Smooth muscle cell of bladder (primary cell): ENCODE data around the gene ENTPD8. TPM values are rescaled to one million over a fixed set of nuclear protein-coding genes. Genes with fewer than 3 reads are reported as not detected.

ENCODE experiments used
- total RNA-seq: library from RNA; depleted of rRNA; stranded (reverse); fragments of >200 nt; gene quantifications from 2 replicates; pipeline ENCODE4 v1.2.3, GENCODE V29; 2014

Gene ENTPD8
- not detected in 2 replicates for total RNA-seq

GRCh38 chr9:137441289-137441934 is at the start of gene ENTPD8:
ENTPD8 (minus strand) TSS chr9:137441357; CDS start chr9:137438285, 3,072 bp downstream.

GRCh38 chr9:137459152-137459600 is 18.0 kb upstream of the ENTPD8 start, which contains the start of gene NSMF:
NSMF (minus strand) TSS chr9:137459334; CDS start chr9:137459102, 232 bp downstream.

GRCh38 chr9:137422604-137423513 is 18.3 kb downstream of the ENTPD8 start, which contains the start of the genes EXD3 and NOXA1:
EXD3 (minus strand) TSS chr9:137423162; CDS start chr9:137395357, 27,805 bp downstream.
NOXA1 (plus strand) TSS chr9:137423393; CDS start chr9:137423530, 137 bp downstream.

Other genes with a start within 250 kb of the ENTPD8 start
- 4.1 and 4.8 TPM in 2 replicates for gene TPRN, start 240.6 kb downstream of the ENTPD8 start, total RNA-seq
- gene TMEM203, start 235.7 kb downstream of the ENTPD8 start, total RNA-seq = 25.6 and 37.7 TPM in 2 replicates
- 2.3 and 2.9 TPM in 2 replicates for gene NDOR1, start 235.7 kb downstream of the ENTPD8 start, total RNA-seq
- gene RNF208, start 219.1 kb downstream of the ENTPD8 start, total RNA-seq = under 0.01 and 0.18 TPM in 2 replicates
- 0.18 and 0.57 TPM in 2 replicates for gene CYSRT1, start 216.2 kb downstream of the ENTPD8 start, total RNA-seq
- gene RNF224, start 213.9 kb downstream of the ENTPD8 start, total RNA-seq = not detected in 2 replicates
- gene SLC34A3, start 210.5 kb downstream of the ENTPD8 start, total RNA-seq = not detected in 2 replicates
- gene TUBB4B, start 200.1 kb downstream of the ENTPD8 start, total RNA-seq = 101 and 110 TPM in 2 replicates
- gene STPG3, start 190.1 kb downstream of the ENTPD8 start, total RNA-seq = not detected in 2 replicates
- 30.2 and 47.7 TPM in 2 replicates for gene NELFB, start 186.0 kb downstream of the ENTPD8 start, total RNA-seq
- 11.0 and 13.5 TPM in 2 replicates for gene TOR4A, start 163.6 kb downstream of the ENTPD8 start, total RNA-seq
- 0.09 and 0.14 TPM in 2 replicates for gene NRARP, start 139.1 kb downstream of the ENTPD8 start, total RNA-seq
- gene EXD3, start 18.2 kb downstream of the ENTPD8 start, total RNA-seq = 8.4 and 13.2 TPM in 2 replicates
- 0.46 and 0.57 TPM in 2 replicates for gene NOXA1, start 18.0 kb downstream of the ENTPD8 start, total RNA-seq
- 10.4 and 15.5 TPM in 2 replicates for gene NSMF, start 18.0 kb upstream of the ENTPD8 start, total RNA-seq
- 0.57 and 1.1 TPM in 2 replicates for gene PNPLA7, start 109.0 kb upstream of the ENTPD8 start, total RNA-seq
- gene MRPL41, start 110.5 kb upstream of the ENTPD8 start, total RNA-seq = 49.6 and 57.2 TPM in 2 replicates
- gene DPH7, start 137.6 kb upstream of the ENTPD8 start, total RNA-seq = 16.8 and 18.4 TPM in 2 replicates
- gene ZMYND19, start 149.2 kb upstream of the ENTPD8 start, total RNA-seq = 12.5 and 17.9 TPM in 2 replicates
- 11.5 and 12.9 TPM in 2 replicates for gene ARRDC1, start 164.3 kb upstream of the ENTPD8 start, total RNA-seq
- 37.3 and 43.3 TPM in 2 replicates for gene EHMT1, start 177.6 kb upstream of the ENTPD8 start, total RNA-seq